HG03066 (cell line): ENCODE measurements around the gene TULP4.
"Not testable (repeated sequence)": the region's sequence is repeated elsewhere in the genome, so short reads cannot be mapped to it uniquely, and the experiment has no call there.

Source experiments
- ATAC-seq: cut with Tn5 transposase; IDR thresholded peaks from one replicate; pipeline ENCODE4 v1.9.1; 2021; ENCODE audit warnings: low read depth; ENCODE audit not compliant: unreplicated experiment

The TULP4 gene

DNA sequence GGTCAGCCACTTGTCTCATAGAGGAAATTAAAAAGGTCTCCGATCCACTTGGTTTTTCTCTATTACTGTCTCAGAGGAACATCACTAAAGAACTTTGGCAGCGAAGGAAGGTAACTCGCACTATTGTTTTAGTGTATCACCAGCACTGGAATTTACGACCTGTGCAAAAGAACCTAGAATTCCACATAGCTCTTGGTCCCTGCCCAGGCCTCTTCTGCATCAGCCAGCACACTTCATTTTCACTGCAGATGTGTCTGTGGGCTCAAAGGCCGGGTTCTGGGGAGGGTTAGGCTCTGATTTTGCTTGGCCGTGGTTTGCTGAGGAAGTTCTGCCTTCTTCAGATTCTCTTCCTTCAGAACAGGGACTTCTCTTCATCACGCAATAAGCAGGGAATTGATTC lies 144.9 kb downstream of the TULP4 start:
- no peak for ATAC-seq

DNA sequence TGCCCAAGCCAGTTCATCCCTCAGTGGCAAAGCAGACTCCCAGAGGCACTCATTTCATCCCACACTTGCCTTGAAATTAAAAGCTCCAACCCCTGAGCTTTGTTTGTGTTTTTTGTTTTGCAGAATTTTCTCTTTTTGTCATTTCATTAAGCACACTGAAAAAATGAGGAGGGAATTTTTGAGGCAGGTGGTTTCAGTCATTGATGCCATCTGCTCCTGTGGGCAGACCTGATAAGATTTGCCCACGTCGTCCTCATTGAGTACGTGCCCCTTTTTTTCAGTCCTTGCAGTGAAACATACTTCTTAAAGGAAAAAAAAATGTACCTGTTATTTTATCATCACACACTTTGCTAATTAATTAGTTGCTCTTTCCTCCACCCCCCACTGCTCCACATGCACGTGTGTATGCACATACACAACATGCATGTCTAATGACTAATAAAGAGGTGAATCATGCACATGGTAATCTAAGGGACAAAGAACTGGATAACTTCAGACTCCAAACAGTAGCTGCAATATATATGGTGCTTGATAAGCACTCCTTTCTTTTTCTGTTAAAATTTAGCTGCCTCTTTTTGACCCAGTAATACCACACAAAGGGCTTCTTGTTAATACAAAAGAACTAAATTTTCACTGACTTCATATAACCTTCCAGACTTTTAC lies 145.5 kb downstream of the TULP4 start:
- ATAC-seq: no peak

DNA sequence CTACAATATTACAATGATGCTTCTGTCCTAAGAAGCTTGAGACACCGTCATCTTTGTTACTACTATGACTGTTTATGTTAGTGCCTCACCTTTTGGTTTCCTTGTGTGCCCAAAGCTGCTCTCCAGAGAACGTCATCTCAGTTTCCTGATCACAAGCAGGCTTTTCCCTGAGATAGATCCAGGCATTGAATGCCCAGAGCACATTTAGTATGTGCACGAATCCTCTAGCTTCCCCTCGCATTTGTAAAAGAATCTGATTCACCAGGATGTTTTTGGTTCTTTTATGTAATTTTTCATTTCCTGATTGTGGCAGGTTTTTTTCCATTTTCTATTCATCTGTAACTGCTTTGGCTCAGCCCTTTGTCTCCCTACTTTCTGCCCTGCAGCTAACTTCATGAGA lies 147.5 kb downstream of the TULP4 start:
- no peak for ATAC-seq

GRCh38 chr6:158460602-158461169 lies 148.4 kb downstream of the TULP4 start:
- ATAC-seq: no peak

DNA sequence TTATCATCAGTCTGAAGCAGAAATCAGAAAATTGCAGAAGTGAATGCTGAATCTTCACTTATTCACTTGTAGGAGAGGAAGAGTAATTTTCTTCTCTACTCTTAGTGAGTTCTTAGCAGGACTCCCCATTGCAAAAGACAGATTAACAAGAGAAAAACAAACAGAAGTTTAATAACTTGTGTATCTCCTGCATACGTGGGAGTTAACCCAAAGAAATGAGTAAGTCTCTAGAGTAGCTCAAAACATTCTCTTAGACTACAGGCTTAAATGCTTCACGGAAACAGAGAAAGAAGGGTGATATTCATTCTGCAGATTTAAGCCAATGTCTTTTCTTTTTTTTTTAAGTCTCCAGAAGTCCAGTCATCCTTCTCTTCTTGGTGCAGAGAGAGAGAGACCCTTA lies 149.7 kb downstream of the TULP4 start:
- no peak for ATAC-seq

GRCh38 chr6:158464483-158464882 lies 152.2 kb downstream of the TULP4 start:
- ATAC-seq: no peak

DNA sequence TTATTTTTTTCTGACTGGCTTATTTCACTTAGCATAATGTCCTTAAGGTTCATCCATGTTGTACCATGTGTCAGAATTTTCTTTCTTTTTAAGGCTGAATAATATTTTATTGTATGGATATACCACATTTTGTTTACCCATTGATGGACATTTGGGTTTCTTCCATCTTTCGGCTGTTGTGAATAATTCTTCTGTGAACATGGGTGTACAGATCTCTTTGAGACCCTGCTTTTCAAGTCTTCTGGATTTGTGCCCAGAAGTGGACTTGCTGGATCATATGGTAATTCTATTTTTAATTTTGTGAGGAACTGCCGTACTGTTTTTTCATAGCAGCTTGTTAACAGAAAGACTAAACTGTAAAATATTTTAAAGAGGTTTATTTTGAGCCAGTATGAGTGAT lies 153.0 kb downstream of the TULP4 start:
- ATAC-seq: no peak

DNA sequence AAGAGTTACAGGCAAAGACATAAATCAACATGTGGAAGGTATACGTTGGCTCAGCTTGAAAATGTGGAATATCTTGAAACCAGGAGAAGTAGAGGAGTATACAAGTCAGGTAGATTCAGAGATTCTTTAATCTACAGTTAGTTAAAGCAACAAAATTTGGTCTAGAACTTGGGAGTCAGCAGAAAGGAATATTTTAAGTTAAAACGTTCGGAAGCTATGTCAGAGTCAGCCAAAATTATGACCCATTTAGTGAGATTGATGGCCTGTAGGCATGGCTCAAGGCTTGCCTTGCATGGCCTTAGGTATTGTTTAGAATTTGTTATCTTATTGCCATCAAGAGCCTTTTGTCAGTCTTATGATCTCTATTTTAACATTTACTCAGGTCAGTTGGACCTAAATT lies 153.5 kb downstream of the TULP4 start:
- no peak for ATAC-seq

DNA sequence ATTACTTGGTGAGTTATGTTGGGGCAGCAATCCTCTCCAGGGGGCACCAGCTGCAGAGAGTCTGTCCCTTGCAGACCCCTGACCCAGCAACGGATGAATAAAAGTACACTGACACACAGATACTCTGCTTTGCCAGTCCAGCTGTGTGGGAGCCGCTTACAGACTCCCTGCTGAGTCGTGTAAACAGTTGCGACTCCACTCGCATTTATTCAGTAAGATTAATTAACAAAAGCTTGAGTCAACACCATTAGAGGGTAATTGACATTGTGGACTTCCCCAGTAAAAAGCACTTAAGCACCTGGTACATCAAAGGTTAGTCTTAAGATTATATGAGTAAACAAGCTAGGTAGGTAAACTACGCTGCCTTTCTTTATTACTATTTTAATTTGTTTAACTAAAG lies 155.7 kb downstream of the TULP4 start:
- ATAC-seq: no peak

- no peak for ATAC-seq
Observed at GRCh38 chr6:158468666-158469065, 156.4 kb downstream of the TULP4 start.

DNA sequence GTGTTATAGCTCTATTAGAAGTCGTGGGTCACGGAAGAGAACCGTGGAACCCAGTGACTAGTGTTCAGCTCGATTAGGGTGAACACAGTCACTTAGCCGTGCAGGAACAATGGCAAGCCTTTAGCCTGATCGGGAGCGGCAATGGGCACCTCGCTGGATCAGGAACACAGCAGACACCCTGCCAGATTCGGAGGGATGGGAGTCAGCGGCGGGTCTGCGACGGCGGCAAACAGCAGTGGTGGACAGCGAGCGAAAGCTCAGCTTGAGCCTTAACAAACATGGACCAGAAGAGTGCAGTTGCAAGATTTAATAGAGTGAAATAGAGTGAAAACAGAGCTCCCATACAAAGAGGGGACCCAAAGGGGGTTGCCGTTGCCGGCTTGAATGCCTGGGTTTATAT lies 157.8 kb downstream of the TULP4 start:
- not testable (repeated sequence) for ATAC-seq

- no peak for ATAC-seq
Observed at GRCh38 chr6:158471339-158471738, 159.1 kb downstream of the TULP4 start.

GRCh38 chr6:158472447-158472846 lies 160.2 kb downstream of the TULP4 start:
- no peak for ATAC-seq

DNA sequence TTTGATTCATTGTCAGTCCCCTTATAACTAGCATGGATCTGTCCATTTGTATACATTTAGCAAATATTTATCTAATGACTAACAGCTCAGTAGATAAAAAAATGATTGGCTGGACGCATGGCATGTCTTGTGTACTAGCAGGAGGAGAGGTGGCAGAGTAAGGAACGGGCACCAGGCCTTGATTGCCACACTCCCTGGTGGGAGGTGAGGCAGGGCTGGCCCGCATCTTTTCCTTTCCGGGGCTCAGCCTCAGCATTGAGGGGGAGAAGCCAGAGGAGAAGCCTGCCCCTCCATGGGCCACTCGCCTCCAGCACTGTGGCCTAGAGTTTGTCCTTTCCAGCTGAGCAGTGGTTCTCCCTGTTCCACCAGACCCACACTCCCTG lies 162.7 kb downstream of the TULP4 start:
- ATAC-seq: peak; percentile 6

DNA sequence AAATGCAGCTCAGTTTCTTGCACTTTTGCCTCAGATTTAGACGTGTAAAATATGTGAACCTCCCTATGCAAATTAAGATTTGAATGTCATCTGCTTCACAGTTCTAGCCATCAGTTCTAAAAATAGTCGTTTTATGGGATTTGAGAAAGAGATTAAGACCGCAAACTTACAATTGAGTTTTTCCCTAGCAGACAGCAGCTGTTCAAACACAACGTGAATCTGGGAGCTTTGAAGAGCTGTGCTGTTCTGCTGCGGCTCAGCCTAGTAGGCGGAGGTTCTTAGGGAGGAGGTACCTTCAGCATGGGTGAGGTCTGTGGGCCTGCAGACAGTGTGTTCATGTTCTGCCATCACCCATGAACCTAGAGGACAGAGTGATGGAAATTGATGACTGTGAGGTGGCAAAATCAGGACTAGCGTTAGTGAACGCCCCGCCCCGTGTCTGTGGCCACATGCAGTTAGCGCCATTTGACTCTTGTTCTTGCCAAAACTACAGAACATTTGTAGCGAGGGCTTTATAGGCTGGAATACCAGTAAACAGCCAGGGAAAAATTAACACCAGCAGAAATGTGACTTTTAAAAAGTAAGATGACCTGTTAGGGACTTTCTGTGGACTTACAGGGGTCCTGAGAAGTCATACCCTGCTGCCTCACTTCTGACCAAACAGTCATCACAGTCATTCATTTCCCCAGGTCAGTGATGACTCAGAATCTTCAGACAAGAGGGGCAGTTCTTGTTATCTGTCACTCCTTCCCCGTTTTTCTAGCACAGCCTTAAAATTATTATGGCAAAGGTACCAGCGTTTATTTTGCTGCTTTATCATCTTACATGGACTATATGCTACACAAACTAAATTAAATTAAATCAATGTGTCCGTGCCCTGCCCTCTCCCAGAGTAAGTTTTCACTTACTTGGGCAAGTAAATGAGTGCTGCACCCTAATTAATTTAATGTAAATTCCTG lies 163.4 kb downstream of the TULP4 start:
- peak; percentile 77 for ATAC-seq

GRCh38 chr6:158476389-158476788 lies 164.1 kb downstream of the TULP4 start:
- ATAC-seq: no peak

GRCh38 chr6:158477722-158478121 lies 165.5 kb downstream of the TULP4 start:
- not testable (repeated sequence) for ATAC-seq

- ATAC-seq: no peak
Observed at GRCh38 chr6:158480989-158481388, 168.7 kb downstream of the TULP4 start.

GRCh38 chr6:158481690-158482473 lies 169.6 kb downstream of the TULP4 start:
- no peak for ATAC-seq

GRCh38 chr6:158485431-158485830 lies 173.2 kb downstream of the TULP4 start:
- no peak for ATAC-seq

GRCh38 chr6:158487495-158487894 lies 175.2 kb downstream of the TULP4 start:
- no peak for ATAC-seq
